ENCODE measurements around the gene TPST2. TPM values are rescaled to one million over a fixed set of nuclear protein-coding genes. Genes with fewer than 3 reads are reported as not detected.

Gene TPST2
- total and polyA plus RNA-seq, 10 of the 15 experiments (the other 5 are each of a cell fraction or from before 2014, with no cell fraction given) = 6.3 to 33.7 (median 28.4) TPM

- TF ChIP-seq EP300 (IDR thresholded peaks at IDR 0.05; ENCODE audit: borderline replicate concordance in 1 of 2, control insufficient read depth in 1 of 2, low read depth in 2 of 2, low read length in 2 of 2) = peak; percentile 99
- peak; percentile 92 to 93 for TF ChIP-seq BHLHE40 (IDR thresholded peaks at IDR 0.05; ENCODE audit: borderline replicate concordance in 1 of 2, low read depth in 2 of 2, low read length in 1 of 2)
- peak; percentile 97 for TF ChIP-seq CREM (IDR thresholded peaks at IDR 0.05; ENCODE audit: low read depth)
- peak; percentile 100 for TF ChIP-seq IKZF2 (IDR thresholded peaks at IDR 0.05)
- TF ChIP-seq CREB1 (IDR thresholded peaks at IDR 0.05; ENCODE audit: low read depth) = peak; percentile 87
- no peak for TF ChIP-seq STAT1 (conservative IDR thresholded peaks at IDR 0.05)
- TF ChIP-seq, protein P1, sequence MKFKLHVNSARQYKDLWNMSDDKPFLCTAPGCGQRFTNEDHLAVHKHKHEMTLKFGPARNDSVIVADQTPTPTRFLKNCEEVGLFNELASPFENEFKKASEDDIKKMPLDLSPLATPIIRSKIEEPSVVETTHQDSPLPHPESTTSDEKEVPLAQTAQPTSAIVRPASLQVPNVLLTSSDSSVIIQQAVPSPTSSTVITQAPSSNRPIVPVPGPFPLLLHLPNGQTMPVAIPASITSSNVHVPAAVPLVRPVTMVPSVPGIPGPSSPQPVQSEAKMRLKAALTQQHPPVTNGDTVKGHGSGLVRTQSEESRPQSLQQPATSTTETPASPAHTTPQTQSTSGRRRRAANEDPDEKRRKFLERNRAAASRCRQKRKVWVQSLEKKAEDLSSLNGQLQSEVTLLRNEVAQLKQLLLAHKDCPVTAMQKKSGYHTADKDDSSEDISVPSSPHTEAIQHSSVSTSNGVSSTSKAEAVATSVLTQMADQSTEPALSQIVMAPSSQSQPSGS (IDR thresholded peaks at IDR 0.05; ENCODE audit: low read length) = peak; percentile 97
- peak; percentile 57; the same call in 1 of the 2 replicates for TF ChIP-seq ZNF24 (IDR thresholded peaks at IDR 0.05)
- peak; percentile 88; the same call in 2 of the 3 replicates for TF ChIP-seq POU2F2 (IDR thresholded peaks at IDR 0.05; ENCODE audit: borderline replicate concordance, low read depth, low read length)
- TF ChIP-seq NFXL1 (IDR thresholded peaks at IDR 0.05; ENCODE audit: borderline replicate concordance) = no peak
- peak; percentile 88 for TF ChIP-seq SP1 (IDR thresholded peaks at IDR 0.05; ENCODE audit: low read depth, low read length)
- 0 out of 2 replicates have a peak, but pooled peaks have one; percentile 5 for TF ChIP-seq SPI1 (IDR thresholded peaks at IDR 0.05; ENCODE audit: borderline replicate concordance, insufficient read depth, low read depth, low read length)
- 0 out of 2 replicates have a peak, but pooled peaks have one; percentile 19 for TF ChIP-seq ZNF592 (IDR thresholded peaks at IDR 0.05)
- peak; percentile 72; the same call in 1 of the 2 replicates for TF ChIP-seq YY1 (IDR thresholded peaks at IDR 0.05; ENCODE audit: low read depth, low read length)
- TF ChIP-seq NR2F1 (conservative IDR thresholded peaks at IDR 0.05) = peak; percentile 86
- TF ChIP-seq FOXK2 (IDR thresholded peaks at IDR 0.05) = no peak
- TF ChIP-seq NKRF (conservative IDR thresholded peaks at IDR 0.05) = 0 out of 2 replicates have a peak, but pooled peaks have one; percentile 34
Observed at GRCh38 chr22:26610072-26610958, 20.4 kb upstream of the TPST2 start (continued).
